ENCODE data around the gene TMEM185B.
A peak's percentile ranks its signal among the peaks of the same experiment; 100 is the strongest.
"Not testable (repeated sequence)": the region's sequence is repeated elsewhere in the genome, so short reads cannot be mapped to it uniquely, and the experiment has no call there.

The TMEM185B gene

GRCh38 chr2:120223034-120223912 is at the start of gene TMEM185B:
TMEM185B (minus strand) TSS chr2:120223400; CDS start chr2:120222976, 424 bp downstream.
- peak; percentile 69 to 91 (median 80) for DNase-seq (ENCODE audit: low read depth in 4 of 4, low spot score in 1 of 4)

GRCh38 chr2:120271711-120272379 is 48.6 kb upstream of the TMEM185B start:
- no peak for DNase-seq (ENCODE audit: low read depth in 4 of 4, low spot score in 1 of 4)

GRCh38 chr2:120269816-120270215 is 46.6 kb upstream of the TMEM185B start:
- DNase-seq (ENCODE audit: low read depth in 4 of 4, low spot score in 1 of 4) = no peak

- no peak for DNase-seq (ENCODE audit: low read depth in 4 of 4, low spot score in 1 of 4)
Measured at GRCh38 chr2:120269076-120269744, 46.0 kb upstream of the TMEM185B start.

DNA sequence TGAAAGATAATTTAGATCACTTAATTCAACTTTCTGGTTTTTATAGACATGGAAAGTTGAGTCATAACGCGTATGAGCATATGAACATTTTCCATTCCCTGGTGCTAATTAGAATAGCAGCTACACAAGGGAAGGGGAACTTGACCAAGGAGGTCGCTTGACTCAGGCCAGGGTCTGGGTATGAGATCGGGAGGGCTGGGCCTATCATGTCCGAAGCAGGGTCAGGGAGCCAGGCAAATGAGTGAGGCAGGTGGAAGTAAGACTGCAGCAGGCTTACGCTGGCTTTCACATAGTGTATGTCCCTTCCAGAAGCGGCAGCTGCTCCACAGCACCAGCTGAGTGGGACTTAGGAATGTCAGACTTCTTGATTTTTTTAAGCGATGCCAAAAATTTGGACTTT is 44.1 kb upstream of the TMEM185B start:
- no peak for DNase-seq (ENCODE audit: low read depth in 4 of 4, low spot score in 1 of 4)

DNA sequence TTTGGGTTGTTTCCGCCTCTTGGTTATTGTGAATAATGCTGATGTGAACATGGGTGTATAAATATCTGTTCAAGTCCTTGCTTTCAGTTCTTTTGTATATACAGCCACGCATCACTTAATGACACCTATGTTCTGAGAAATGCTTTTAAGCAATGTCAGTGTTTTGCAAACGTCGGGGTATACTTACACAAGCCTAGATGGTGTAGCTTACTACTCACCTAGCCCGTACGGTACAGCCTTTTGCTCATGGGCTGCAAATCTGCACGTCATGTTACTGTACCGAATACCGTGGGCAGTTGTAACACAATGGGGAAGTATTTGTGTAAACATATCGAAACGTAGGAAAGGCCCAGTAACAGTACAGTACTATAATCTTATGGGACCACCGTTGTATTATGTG is 41.8 kb upstream of the TMEM185B start:
- no peak for DNase-seq (ENCODE audit: low read depth in 4 of 4, low spot score in 1 of 4)

- DNase-seq (ENCODE audit: low read depth in 4 of 4, low spot score in 1 of 4) = no peak
Measured at GRCh38 chr2:120262761-120263428, 39.7 kb upstream of the TMEM185B start.

GRCh38 chr2:120262150-120262549 is 39.0 kb upstream of the TMEM185B start:
- DNase-seq (ENCODE audit: low read depth in 4 of 4, low spot score in 1 of 4) = no peak

- peak in 2 of 4 experiments; percentile 44 to 53 for DNase-seq (ENCODE audit: low read depth in 4 of 4, low spot score in 1 of 4)
Measured at GRCh38 chr2:120261387-120262006, 38.3 kb upstream of the TMEM185B start.

DNA sequence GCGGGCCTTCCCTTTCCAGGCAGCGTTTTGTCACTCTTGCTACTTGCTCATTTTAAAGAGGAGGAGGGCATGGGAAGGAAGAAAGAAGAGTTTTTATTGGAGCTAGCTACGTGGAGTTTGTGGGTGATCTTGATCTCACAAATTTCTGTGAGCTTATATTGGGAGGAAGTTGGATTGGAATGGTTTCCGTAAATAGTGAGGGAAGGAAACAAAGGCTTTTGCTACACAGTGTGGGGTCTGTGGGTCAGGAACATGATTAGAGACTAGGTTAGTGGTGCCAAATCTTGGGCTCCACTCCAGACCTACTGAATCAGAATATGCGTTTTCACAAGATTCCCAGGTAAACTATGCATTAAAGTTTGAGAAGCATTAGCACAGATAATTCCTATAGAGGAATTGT is 37.5 kb upstream of the TMEM185B start:
- no peak for DNase-seq (ENCODE audit: low read depth in 4 of 4, low spot score in 1 of 4)

- DNase-seq (ENCODE audit: low read depth in 4 of 4, low spot score in 1 of 4) = not testable (repeated sequence)
Measured at GRCh38 chr2:120259939-120260338, 36.7 kb upstream of the TMEM185B start.

DNA sequence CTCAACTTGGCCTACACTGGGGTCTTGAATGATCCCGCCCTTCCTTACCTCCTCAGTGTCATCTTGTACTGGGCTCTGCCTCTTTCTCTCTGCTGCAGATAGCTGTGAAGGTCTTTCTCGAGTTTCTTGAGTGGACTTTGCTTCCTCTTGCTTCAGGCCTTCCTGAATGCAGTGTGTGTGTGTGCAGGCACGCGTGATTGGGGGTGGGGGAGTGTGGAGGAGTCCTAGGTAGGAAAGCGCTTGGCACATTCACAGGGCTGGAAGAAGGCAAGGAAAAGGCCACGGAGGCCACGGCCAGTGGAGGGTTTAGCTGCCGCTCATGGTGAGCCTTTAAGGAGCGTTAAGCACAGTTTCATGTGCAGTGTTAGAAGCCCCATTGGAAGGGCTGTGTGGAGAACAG is 35.0 kb upstream of the TMEM185B start:
- no peak for DNase-seq (ENCODE audit: low read depth in 4 of 4, low spot score in 1 of 4)

- DNase-seq (ENCODE audit: low read depth in 4 of 4, low spot score in 1 of 4) = no peak
Measured at GRCh38 chr2:120257522-120257921, 34.3 kb upstream of the TMEM185B start.

GRCh38 chr2:120256651-120257000 is 33.4 kb upstream of the TMEM185B start:
- DNase-seq (ENCODE audit: low read depth in 4 of 4, low spot score in 1 of 4) = no peak

- no peak for DNase-seq (ENCODE audit: low read depth in 4 of 4, low spot score in 1 of 4)
Measured at GRCh38 chr2:120255986-120256650, 32.9 kb upstream of the TMEM185B start.

- no peak for DNase-seq (ENCODE audit: low read depth in 4 of 4, low spot score in 1 of 4)
Measured at GRCh38 chr2:120255071-120255470, 31.9 kb upstream of the TMEM185B start.

GRCh38 chr2:120254178-120254577 is 31.0 kb upstream of the TMEM185B start:
- DNase-seq (ENCODE audit: low read depth in 4 of 4, low spot score in 1 of 4) = no peak

DNA sequence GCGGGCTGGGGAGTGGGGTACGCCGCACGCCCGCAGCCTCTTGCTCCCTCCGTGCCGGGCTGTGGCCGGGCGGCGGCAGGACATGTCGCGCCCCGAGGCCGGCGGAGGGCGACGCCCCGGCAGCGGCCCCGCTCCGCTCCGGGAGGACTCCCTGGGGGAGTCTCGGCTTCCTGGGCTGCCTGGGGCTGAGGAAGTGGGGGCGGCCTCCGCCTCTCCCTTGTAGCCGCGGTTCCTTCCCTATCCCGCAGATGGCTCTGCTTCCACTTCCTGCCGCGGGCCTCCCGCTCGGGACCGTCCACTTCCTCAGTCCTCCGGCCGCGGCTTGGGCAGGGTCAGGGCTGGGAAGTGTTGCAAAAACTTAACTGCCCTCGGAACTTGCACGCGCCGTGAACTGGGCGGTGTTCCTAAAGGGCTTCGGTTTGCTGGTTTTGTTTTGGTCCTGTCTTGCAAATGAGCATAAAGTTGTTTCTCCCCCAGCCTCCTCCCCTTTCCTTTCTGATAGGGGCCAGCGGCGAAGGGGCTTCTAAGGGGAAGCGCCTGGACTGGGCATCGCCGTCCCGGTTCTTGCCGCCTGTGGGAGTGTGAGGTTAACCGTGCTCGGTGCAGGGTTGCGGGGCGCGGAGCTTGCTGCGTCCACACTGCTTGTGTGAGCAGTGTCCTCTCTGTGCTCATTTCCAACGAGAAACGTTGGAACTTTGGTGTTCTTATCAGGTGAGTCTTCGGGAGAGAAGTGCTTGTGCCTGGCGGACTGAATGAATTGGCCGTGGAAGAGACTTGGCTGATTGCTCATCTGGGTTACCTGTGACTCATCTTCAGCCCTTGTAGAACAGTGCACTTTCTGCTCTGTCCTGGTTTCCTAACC is 30.1 kb upstream of the TMEM185B start:
- DNase-seq (ENCODE audit: low read depth in 4 of 4, low spot score in 1 of 4) = peak in 1 of 4 experiments; percentile 20

Measured in stimulated activated CD4-positive, alpha-beta T cell treated with anti-CD3 and anti-CD28 coated beads, Interleukin-1b, Interleukin-23, amount 100 ng/mL, for 24 hours (primary cell).